A172 (cell line): ENCODE data around the gene ADGRA1. TPM values are rescaled to one million over a fixed set of nuclear protein-coding genes. Genes with fewer than 3 reads are reported as not detected.
"Not testable (repeated sequence)": the region's sequence is repeated elsewhere in the genome, so short reads cannot be mapped to it uniquely, and the experiment has no call there.

Experiments used
- DNase-seq: peaks from one replicate; pipeline ENCODE4 v3.0.0-alpha.2; 2015; ENCODE audit warnings: low spot score
- total RNA-seq: library from RNA; depleted of rRNA; stranded (reverse); fragments of >200 nt; shearing (Covaris generic); gene quantifications from 2 replicates; pipeline ENCODE4 v1.2.3, GENCODE V29; 2014

ADGRA1 gene
- total RNA-seq, 1 experiment from 2014 or later: 0.43 TPM

GRCh38 chr10:133162178-133162909 is 74.6 kb downstream of the ADGRA1 start:
- no peak for DNase-seq

GRCh38 chr10:133162910-133163856 is 75.5 kb downstream of the ADGRA1 start:
- no peak for DNase-seq

- DNase-seq: no peak
Measured at GRCh38 chr10:133163889-133164815, 76.4 kb downstream of the ADGRA1 start.

GRCh38 chr10:133164816-133165555 is 77.3 kb downstream of the ADGRA1 start:
- DNase-seq: no peak

- DNase-seq: no peak
Measured at GRCh38 chr10:133165556-133166503, 78.1 kb downstream of the ADGRA1 start.

- DNase-seq: no peak
Measured at GRCh38 chr10:133166504-133166827, 78.7 kb downstream of the ADGRA1 start.

GRCh38 chr10:133166828-133167692 is 79.3 kb downstream of the ADGRA1 start:
- DNase-seq: no peak

- no peak for DNase-seq
Measured at GRCh38 chr10:133167693-133168616, 80.2 kb downstream of the ADGRA1 start.

- no peak for DNase-seq
Measured at GRCh38 chr10:133168617-133169031, 80.9 kb downstream of the ADGRA1 start.

- no peak for DNase-seq
Measured at GRCh38 chr10:133169173-133169947, 81.6 kb downstream of the ADGRA1 start.

- DNase-seq: no peak
Measured at GRCh38 chr10:133170092-133170491, 82.4 kb downstream of the ADGRA1 start.

- DNase-seq: no peak
Measured at GRCh38 chr10:133173860-133174640, 86.3 kb downstream of the ADGRA1 start.

GRCh38 chr10:133174689-133175263 is 87.1 kb downstream of the ADGRA1 start:
- DNase-seq: no peak

- not testable (repeated sequence) for DNase-seq
Measured at GRCh38 chr10:133175624-133176023, 87.9 kb downstream of the ADGRA1 start.

GRCh38 chr10:133176546-133176945 is 88.8 kb downstream of the ADGRA1 start:
- DNase-seq: no peak
